ENCODE measurements around the gene SEMA6D.

Gene SEMA6D

DNA sequence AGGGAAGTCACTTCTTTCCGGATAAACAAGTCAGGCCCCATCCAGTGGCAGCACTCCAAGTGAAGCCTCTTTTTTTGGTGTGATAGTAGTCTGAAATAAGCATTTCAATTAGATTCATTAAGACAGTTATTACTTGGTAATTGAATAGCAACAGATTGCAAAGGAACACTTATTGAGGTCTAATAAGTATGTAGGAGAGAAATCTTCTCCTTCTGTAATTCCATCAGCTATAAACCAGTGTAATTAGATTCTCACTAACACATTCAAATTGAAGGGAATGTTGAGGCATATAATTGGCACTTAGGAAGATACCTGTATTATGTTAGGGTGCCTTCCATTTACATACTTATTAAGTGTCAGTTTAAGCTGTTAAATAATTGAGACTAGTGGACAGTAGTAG, 73.9 kb downstream of the SEMA6D start:
- no peak for DNase-seq

DNA sequence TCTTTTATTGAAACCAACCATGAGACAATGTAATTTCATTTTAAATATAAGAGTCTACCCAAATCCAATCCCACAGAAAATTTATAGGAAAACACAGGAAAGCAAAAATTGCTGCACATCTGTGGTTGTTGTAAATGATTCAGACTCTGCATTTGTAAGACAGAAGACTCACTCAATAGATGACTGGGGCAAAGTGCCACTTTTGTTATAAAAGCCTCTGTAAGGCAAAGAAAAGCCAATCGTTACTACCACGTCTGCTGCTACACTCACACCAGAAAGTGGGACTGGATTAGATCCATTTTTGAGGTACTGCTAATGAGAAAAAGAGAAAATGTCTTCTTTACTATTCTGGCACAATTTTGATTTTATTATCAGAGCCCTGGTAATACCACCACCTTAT, 74.9 kb downstream of the SEMA6D start:
- no peak for DNase-seq

DNA sequence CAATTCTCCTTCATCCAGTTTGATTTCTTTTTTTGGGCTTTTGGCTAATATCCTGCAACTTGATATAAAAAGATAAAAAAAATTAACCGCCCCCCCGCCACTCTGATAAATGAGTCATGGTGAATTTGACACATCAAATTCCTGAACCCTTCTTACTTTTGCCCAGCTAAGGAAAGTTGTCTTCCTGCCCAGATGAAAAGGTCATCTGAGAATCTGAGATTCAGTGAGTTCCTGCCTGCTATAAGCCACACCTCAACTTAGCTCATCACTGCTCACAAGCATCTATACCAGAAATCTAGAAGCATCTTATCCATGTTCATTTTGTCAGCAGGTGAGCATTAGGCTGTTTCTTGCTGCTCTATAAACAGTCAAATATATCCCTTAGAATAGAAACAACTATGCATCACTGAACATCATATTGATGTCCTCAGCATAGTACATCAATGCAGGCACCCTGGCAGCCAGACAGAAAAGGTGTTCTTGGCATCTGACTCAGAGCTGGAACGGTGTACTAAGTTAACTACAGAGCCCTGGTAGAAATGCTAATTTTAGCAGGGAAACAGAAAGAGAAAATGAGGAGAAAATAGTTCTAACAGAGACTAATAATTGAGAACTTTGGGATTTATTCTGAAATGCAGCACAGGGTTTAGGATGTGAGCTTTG, 77.1 kb downstream of the SEMA6D start:
- DNase-seq = no peak

DNA sequence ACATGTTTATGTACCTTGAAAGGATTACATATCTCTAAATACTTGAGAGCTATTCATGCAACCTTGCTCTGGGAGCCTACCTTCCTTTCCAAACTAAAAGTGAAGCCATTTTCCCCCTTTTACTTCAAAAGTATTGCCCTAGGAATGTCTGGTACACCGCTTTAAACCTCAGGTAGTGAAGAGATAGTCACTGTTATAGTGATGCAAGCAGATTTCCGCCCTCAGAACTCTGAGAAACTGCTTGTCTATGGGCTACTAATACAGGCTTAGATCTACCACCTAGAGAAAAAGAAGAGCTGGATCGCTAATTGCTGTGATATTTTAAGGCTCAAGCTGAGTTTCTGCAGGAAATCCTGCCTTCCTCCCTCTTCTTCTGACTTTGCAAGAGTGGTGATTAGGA, 78.6 kb downstream of the SEMA6D start:
- DNase-seq = no peak

DNA sequence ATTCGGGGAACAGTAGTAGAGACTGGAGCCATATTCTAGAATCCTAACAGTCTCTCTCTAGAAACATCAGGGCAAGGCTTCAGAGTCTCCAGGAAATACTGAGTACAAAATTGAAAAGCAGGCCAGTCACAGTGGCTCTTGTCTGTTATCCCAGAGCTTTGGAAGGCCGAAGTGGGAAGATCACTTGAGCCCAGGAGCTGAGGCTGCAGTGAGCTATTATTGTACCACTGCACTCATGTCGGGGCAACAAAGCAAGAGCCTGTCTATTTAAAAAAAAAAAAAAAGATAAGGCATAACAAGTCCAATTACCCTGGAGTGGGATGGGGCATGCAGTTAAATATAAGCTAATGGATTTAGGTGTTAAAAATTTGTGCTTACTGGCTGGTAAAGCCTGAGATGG, 79.0 kb downstream of the SEMA6D start:
- no peak for DNase-seq

DNA sequence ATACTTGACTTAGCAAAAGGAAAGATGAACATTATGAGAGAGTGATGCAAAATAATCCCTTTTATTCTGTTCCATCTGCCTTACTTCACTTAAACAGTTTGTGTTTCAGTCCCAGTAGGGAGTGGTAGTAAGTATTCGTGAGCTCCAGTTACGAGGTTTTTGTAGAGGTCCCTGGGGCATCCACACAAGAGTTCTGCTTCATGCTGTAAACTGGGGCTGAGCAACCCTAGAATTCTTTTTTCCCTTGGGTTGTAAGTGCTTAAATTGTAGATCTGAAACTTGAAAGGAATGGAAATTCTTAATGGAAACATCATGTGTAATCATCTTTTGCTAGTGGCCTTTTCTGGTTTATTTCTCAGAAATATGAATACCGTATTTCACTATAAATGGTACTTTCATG, 79.5 kb downstream of the SEMA6D start:
- no peak for DNase-seq

DNA sequence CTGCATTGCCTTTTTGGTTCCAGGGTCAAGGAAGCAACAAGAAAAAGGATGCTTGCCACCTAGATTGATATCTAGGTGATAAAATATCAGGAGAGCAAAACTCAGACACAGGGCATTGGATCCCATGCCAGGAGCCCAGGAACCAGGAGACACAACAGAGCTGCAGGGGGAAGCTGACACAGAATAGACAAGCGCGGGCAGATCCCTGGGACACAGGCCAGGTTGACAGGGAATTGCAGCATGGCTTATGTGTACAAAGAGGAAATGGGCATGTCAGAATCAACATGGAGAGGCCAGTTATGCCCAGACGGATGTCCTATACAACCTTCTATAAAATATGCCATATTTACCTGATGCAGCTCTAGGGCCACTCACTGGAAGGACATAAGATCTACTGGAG, 84.2 kb downstream of the SEMA6D start:
- DNase-seq = no peak

DNA sequence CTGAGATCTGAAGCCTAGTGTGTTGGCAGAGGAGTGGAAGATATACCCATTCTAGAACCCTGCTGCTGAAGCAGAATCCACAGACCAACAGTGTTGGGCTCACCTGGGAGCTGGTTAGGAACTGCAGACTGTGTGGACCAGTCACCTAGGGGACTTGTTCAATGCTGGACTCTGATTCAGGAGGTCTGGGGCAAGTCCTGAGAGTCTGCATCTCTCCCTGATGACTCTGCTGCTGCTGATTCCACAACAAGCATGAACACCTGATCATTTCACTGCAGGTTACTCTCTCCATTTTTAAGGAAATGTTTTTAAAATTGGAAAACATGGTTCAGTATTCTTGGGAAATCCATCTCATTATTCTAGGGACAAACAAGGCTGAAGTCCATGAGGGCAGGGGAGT, 84.9 kb downstream of the SEMA6D start:
- DNase-seq = no peak

DNA sequence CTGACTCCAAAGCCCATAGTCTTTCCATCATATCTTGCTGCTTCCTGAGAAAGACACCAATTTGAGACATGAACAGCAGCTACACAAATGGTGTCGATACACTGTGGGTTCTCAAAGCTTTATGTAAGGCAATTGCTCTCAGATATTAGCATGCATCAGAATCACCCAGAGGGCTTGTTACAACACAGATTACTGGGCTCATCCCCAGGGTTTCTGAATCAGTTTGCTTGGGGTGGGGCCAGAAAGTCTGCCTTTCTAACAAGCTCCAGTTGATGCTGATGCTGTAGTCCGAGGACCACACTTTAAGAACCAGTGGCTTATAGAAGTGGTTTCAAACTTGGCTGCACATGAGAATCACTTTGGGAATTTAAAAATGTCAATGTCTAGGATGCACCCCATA, 86.5 kb downstream of the SEMA6D start:
- DNase-seq = no peak

DNA sequence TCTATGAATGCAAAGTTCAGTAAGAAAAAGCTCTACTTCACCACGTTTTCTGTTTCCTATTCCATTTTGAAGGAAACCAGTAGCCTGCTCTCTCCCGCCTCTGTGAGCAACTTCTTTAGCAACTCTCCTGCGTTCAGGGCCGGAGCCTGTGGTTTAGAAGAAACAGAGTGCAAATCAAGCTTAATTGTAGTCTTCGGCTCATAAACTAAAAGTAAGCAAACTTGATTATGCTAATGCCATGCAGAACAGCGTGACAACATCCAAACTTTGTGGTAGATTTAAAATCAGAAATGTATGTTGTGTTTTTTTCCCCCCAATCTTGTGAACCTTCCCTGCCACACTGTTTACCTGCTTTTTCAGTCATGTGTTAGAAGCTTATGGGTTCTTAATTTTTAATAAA, 87.4 kb downstream of the SEMA6D start:
- DNase-seq = no peak

DNA sequence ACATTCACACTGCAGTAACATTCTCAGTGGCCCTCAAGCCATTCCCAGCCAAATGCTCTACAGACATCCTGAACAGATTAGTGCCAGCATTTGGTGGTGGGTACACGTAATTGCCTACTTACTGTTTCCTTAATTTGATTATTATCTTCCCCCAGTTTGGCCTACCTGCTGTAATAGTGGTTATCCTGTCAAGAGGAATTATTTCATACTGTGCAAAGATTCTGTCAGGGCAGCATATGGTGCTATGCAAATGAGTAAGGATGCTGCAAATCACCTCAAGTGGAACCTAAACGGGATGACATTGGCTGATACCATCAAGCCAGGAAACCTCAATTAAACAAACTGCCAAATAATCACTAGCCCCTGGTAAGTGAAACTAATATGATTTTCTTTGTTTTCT, 88.7 kb downstream of the SEMA6D start:
- no peak for DNase-seq

DNA sequence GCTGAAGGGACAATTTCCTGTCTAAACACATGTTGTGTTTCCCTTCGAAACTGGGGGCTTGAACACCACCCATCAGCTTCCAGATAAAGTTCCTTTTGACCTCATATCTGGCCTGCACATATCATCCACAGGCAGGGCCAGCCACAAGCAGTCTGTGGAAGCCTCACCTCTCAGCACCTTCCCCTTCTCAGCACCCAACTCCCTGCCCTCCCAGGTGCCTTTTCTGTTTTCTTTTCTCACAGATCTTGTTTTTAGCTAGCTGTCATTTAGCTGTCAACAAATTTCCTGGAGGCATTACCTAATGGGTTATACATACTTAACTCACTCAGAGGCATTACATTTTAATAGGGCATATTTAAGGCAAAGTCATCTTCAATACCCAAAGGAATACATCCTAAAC, 93.9 kb downstream of the SEMA6D start:
- DNase-seq = no peak

DNA sequence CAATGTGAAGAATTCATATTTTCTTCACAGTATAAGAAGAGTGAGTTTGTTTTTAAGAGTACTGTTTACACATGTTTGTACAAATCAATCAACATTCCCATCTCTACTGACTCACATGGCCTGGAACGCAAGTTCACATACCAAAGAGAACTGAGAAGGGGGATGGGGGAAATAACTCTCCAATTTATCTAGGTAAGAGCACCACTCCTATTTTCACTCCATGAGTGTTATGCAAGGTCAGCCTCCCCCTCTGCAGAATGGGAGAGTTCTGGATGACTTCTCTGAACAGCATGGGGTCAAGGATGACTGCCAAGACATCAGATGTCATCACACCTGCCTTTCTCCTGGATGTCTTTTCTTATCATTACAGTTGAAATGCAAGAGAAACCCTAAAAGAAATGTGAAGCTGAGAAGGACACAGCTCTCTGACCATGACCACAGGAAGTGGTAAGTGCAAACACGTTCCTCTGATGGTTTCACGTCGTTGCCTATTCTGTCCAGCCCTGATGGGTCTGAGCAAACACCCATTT, 95.2 kb downstream of the SEMA6D start:
- DNase-seq = no peak

DNA sequence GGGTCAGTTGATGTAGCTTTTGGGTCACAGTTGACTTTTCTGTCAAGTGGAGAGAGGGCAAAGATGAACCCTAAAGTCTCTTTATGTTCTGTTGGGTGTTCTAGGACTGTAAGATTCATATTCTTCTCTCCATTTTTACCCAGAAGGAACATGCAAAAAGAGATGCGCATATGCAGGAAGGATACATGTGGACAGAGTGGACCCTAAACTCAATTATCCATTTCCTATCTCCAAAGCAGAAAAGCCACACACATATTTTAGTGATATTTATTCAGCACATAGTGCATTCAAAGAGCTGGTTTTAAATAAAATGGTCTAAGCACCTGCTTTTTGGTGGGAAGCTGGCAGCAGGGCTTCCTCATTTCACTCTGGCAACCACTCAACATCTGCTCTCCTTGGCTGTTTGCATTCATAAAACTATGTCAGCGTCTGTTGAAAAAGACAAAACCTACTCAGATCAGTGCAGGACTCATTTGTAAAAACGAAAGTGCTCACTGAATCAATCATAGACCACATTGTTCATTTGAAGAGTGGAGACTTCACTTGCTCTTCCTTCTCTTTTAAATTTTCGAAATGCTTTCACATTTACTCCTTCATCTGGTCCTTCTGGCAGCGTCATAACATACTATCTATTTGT, 96.6 kb downstream of the SEMA6D start:
- DNase-seq = no peak

DNA sequence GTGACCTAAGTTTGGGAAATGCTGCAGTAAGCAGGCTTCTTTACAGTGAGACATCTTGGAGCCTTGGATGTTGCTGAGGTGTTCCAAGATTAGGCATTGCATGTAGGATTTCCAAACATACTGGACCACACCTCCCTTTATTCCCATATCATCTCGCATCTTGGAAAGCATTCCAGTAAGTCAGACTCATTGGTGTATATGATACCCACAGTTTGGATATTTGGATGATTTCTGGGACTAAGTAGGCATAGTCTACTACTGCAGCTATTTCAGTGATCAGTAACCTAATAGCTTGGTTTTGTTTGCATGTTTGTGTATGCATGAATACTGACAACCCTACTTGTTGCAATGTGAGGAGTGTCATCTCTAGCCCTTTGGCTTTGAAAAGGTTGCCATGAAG, 97.3 kb downstream of the SEMA6D start:
- DNase-seq = no peak

DNA sequence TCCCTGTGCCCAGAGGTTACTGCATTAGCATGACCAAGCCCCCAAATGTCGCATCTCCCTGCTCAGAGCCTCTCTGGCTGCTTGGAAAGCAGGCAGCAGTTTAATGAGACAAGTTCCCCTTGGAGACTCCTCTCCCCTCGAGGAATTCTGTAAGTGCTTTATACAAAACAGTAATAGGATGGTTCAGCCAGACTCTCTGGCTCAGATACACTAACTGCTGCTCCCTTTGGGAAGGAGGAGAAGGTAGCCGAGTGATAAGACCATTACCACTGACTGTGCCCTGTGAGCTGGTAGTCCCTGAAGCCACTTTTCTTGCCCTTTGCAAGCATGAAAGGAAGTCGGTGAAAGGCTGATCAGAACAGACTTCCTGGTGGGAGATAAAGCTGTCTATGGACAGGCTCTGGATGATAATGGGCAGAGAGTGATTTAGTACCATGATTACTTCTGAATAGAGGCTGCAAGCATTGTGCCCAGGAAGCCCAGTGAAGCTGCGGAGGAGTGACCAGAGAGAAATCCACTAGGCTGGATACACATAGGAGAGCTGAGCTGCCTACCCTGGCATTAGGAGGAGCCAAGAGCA, 100.8 kb downstream of the SEMA6D start:
- DNase-seq = no peak

DNA sequence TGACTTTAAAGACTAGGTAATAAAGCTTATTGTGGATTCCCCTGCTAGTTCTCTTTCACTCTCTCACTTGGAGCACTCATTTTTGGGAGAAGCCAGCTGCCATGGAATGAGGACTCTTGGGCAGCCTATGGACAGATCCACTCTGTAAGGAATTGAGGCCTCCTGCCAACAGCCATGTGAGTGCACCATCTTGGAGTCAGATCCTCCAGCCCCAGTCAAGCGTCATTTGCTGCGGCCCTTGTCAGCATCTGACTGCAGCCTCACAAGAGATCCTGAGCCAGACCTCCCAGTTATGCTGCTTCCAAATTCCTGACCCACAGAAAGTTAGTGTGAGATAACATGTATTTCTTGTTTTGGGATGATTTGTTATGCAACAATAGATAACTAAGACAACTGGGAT, 101.9 kb downstream of the SEMA6D start:
- DNase-seq = no peak

DNA sequence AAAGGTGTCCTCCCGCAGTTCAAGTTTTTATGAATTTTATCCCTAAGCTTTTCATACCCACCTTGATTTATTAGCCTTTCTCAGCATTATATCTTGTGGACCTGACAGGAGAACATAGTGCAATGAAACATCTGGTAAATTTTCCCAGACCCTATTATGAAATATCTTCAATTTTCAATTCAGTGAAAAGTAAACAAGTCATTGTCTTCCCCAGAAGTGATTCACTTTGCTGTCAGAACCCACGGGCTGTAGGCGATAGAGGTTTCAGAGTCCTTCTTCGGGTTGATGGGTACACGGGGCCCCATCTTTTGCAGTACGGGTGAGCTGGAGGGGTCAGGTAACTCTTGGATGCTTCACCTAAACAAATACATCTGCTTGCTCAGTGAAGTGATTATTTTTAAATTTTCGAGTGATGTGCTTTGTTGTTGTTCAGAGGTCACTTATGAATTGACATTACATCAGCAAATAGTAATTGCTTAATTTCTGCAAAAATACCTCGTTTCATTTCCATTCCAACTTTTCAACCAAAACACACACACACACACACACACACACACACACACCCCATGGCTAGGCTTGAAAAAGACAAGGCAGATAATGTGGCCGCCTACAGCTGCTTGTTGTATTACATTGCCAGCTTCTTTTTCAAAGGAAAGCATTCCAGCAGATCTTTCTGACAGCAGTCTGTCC, 102.9 kb downstream of the SEMA6D start:
- DNase-seq = no peak

DNA sequence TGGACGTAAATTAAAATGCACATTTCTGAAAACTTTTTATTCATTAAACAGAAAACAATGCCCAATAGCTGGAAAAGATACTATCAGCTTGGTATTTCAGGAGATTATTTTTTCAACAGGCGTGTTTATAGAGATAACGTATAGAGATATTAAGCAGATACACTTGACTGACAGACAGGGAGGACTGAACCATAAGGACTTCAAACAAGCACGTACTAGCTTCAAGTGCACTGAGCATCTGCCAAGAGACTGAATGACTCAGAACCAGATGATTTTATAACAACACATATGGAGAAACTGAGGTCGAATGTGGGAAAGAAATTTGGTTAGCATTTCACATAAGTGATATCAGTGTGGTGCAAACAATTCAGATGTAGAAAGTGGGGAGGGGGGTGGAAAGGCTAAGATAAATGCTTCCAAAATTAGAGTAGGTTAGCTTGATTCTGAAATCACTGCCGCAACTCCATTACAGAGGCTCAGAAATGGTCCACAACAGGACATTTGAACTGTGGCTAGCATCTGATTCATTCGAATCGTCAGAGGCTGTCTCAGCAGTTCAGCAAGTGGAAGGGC, 103.5 kb downstream of the SEMA6D start:
- no peak for DNase-seq

DNA sequence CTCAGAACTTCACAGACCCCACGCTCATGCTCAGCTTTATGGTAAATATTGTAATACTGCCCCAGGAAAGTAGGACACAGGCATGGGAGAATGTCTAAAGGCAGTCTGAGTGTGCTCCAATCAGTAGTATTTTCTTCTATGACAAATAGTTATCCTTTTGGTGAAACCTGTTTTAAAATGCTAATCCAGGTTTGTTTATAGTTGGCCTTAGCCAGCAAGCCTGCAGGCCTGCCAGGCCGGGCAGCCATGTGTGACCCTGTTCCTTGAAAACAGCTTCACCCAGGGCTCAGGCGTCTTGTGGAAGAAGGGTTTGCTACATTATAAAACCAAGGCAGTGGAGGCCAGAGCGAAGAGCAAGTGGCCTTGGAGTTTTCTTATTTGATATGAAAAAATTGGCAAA, 104.7 kb downstream of the SEMA6D start:
- no peak for DNase-seq
